GM18505 (cell line): ENCODE data around the gene USP21.

ENCODE experiments used
- ATAC-seq: cut with Tn5 transposase; IDR thresholded peaks from one replicate; pipeline ENCODE4 v1.9.1; 2021; ENCODE audit not compliant: unreplicated experiment
- POLR2A ChIP-seq: IDR thresholded peaks from 4 replicates; pipeline ENCODE4 v1.6.1; 2011; ENCODE audit warnings: borderline replicate concordance; ENCODE audit not compliant: insufficient read depth, insufficient read length; ENCODE audit errors: extremely low read depth

USP21 gene

DNA sequence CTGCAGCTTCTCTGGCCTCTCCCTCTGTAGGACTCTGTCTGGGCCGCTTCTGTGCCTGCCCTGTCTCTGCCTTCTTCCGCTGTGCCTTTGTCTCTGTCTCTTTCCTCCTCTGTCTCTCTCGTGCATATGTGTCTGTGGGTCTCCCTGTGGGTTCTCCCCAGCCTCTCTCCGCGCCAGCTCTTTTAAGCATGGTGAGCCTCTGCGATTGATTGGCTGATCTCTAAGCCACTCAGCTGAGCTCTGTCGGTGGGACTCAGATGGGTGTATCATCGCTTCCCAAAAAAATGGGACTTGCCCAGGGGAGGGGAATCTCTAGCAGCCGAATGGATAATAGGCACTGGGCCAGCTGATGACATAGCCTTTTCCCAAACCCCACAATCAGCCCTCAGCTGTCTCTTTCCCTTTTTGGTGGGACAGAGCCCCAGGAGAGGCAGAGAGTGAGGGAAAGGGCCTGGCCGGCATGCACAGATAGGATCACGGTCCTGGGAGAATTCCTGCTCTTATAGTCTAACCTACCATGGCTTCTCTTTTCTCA is 39.7 kb downstream of the USP21 start, which contains the start of gene ADAMTS4:
ADAMTS4 (minus strand) TSS at position 158 of the 535 bp plus-strand sequence. CDS start 427 bp downstream, outside the sequence.
- no peak for ATAC-seq
- TF ChIP-seq POLR2A = no peak

DNA sequence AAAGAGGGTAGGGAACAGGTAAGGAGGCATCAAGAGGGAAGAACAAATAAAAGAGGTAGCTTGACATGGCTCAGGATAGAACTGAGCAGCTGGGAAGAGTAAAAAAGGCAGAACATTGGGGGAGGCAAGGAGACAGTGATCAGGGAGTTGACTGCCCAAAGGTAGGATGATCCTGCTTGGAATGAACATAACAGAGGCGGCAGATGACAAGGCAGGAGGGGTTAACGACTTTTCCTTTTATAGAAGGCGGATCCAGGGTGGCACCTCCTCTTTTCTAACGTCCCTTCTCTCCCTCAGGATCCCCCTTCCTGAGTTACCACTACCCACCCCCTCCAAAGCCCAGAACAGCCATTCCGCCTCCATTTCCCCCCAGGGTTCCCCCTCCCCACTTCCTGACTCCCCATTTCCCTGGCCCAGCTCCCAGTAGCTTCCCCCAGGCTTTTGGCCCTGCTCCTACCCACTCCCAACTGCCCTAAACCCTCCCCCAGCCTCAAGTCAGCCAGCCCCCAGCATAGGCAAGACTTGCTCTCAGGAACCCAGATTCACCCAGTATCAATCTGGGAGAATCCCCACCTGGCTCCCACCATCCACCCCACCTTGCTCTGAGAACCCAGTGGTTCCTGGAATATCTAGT is 40.3 kb downstream of the USP21 start:
- no peak for TF ChIP-seq POLR2A
- ATAC-seq = no peak

DNA sequence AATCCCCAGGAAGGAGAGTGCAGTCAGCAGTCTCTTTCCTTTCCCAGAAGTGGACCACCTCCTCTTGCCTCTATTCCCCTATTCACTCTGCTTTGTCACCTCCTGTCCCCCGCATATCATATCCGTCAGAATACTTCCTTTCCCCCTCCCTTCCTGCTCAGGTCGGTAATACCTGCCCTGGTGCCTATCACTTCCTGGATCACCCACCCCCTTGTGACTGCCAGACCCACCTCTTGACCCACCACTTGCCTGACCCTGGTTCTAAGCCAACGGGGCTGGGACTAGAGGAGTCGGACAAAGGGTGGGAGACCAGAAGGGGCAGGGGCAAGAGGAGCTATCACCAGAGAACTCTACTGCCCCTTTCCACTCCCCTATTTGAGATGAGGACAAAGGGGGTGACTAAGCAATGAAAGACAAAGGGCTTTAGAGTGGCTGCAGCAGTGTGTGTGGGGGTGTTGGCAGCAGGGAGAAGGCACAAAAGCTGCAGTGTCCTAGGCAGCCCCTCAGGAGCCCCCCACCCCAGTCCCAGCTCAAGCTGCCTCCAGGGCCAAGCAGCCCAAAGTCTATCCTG is 41.2 kb downstream of the USP21 start:
- no peak for TF ChIP-seq POLR2A
- ATAC-seq = no peak

DNA sequence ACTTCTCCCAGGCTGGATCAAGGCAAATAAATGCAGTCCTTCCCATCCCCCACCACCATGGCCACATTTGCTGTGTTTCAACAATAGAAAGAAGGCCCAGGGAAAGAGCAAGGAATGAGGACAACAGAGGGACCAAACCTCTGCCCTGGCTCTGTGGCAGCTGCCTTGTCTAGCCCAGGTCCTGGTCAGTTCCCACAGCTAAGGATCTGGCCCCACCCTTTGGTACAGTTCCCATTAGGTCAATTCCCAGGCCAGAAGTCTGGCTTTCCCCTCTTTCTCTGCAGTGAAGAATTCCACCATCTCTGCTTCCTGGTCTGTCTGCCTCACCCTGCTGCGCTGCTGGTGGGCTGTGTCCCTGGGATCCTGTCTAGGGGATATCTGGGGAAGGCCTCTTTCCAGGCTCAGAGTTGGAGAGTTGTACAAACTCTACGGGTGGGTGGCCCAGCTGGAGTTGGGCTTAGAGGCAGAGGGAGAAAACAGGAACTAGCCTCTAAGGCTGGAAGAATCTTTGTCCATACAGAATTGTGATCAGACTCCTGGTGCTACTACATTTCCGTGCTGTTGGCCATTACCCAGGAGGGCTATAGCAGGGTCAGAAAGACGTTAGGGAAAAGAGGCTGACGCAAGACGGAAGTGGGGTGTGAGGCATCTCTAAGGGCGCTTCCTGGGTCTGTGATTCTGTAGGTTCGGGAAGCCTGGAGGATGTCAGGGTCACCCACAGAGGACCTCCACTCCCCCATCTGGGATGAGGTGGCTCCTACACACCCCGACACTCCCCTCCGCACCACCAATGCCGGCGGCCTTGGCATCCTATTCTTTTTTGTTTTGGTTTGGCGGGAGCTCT is 41.9 kb downstream of the USP21 start:
- ATAC-seq = no peak
- no peak for TF ChIP-seq POLR2A

DNA sequence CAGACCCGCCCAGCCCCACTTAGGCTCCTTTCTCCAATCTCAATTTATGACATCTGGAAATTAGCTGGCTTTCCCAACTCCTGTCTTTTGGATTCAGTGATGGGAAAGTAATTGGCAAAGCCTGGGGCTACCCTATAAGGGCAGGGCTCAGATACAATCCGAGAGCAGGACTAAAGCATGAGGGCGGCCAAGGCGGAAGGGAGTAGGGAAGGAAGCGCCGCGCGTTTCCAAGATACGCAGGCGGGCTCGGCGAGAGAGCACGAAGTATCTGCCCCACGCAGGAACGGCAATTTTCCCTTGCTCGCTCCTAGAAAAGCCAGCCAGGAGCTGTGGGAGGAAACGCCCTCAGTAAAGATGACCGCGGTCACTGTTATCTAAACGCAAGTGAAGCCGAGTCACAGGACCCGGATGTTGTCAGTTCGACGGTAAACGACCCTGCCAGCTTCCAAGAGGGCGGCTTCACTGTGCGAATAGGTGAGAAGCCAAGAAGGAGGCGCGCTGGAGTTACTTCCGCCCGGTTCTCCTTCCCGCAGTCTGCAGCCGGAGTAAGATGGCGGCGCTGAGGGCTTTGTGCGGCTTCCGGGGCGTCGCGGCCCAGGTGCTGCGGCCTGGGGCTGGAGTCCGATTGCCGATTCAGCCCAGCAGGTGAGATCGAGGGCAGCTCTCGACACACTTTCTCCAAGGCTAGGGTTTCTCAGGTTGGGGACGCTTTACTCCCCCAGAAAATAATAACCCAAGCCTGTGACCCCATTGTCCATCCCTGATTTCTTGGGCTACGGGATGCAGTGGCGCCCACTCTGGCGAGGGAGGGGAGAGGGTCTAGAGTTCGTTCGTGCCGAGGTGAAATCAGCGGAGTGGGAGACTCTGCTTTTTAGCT is 42.8 kb downstream of the USP21 start, which contains the start of gene NDUFS2:
NDUFS2 (plus strand) TSS at position 532 of the 877 bp plus-strand sequence; CDS start at position 551, 19 bp downstream.
- ATAC-seq = peak; percentile 96

DNA sequence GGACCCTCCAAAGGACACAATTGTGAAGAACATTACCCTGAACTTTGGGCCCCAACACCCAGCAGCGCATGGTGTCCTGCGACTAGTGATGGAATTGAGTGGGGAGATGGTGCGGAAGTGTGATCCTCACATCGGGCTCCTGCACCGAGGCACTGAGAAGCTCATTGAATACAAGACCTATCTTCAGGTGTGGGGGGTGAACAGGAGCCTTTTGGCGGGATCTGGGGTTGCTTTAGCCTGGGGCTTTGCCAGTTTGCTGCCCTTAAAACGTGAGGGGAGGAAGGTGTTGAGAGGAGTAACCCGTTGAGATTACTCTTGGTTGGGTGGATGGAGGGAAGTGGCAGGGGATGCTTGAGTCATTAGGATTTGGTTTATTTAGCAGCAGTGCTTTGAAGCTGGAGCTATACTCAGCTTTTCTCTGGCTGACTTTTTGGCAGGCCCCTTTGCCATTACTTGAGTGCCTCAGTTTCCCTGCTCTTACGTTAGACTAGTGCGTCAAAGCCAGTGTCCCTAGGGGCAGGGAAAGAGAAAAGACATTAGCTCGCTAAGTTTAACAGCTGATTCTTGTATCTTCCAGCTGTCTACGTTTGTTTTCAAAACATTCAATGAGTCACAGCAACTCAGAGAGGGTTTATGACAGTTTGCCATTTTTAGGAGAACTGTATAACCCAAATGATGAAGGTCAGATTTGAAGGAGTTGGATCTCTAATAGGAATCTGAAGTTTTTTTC is 47.3 kb downstream of the USP21 start:
- ATAC-seq = no peak
- TF ChIP-seq POLR2A = no peak

More for the DNA sequence above, 42.8 kb downstream of the USP21 start, which contains the start of gene NDUFS2:
- TF ChIP-seq POLR2A = peak; percentile 95

DNA sequence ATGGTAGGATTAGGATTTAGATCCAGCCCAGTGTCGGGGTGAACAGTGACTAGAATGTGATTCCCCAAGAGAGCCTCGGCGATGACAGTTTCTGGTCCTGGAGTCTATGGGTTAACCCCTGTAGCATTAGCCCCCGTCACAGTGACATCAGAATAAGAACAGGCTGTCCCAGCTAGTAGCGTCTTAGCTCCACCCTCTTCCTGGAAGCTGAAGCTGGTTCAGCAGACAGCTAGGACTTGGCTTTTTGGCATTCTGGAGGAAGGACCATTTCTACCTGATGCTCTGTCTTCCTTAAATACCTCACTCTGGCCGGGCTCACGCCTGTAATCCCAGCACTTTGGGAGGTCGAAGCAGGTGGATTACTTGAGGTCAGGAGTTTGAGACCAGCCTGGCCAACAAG is 47.9 kb downstream of the USP21 start:
- no peak for ATAC-seq
- no peak for TF ChIP-seq POLR2A

DNA sequence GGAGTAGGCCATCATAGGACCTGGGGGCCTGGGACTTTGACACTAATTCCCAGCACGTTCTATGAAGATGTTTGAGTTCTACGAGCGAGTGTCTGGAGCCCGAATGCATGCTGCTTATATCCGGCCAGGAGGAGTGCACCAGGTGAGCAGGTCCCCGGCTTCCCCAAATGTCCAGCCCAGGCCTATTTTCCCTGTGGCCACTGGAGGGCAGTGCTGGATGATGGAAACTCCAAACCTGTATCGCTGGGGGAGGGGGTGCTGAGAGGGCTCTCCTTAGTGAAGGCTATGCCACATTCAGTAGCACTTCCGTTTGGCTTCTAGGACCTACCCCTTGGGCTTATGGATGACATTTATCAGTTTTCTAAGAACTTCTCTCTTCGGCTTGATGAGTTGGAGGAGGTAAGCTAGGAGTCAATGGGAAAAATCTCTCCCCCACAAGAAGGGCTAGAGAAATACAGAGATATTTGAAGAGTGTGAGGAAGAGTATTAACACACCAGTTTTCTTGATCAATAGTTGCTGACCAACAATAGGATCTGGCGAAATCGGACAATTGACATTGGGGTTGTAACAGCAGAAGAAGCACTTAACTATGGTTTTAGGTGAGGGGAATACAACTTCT is 50.6 kb downstream of the USP21 start:
- no peak for ATAC-seq
- no peak for TF ChIP-seq POLR2A

DNA sequence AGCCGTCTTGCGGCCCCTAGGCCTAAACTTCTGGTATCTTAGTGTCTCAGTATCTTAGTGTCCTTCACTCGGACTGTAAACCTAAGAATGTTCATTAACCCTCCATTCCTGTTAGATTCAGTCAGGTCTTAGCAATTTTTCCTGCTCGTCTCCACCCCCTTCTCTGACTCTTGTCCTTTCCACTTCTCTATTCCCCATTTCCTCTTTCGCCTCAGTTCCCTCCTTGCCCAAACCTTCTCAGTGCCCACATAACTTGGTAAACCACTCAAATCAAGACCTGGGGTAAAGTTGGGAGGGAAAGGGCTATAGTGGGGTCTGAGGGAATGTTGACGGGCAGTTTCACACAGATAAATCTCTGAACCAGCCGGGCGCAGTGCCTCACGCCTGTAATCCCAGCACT is 55.1 kb downstream of the USP21 start:
- no peak for ATAC-seq
- no peak for TF ChIP-seq POLR2A

DNA sequence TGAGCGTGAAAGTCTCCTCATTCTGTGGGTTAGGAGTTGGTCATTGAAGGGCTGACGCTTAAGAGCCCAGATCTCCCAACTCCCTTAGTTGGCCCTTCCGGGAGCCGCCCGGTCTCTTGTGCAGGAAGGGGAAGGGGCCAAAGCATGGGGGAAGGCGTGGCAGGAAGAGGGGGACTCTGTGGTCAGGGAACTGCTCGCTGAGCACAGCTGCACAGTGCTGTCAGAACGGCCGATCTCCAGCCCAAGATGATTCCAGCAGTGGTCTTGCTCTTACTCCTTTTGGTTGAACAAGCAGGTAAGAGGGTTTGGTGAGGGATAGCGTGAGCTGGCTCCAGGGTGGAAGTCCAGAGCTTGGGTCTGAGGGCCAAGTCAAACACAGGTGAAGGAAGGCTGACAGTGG is 55.8 kb downstream of the USP21 start, which contains the start of gene FCER1G:
FCER1G (plus strand) TSS at position 220 of the 400 bp plus-strand sequence; CDS start at position 247, 27 bp downstream.
- ATAC-seq = no peak
- TF ChIP-seq POLR2A = no peak
